K562 (cell line): ENCODE results near the gene MPZL1. TPM values are rescaled to one million over a fixed set of nuclear protein-coding genes. Genes with fewer than 3 reads are reported as not detected.

Experiments
- DACH1 ChIP-seq: fragments of 450-650 bp; IDR thresholded peaks from 2 replicates; pipeline ENCODE4 v1.6.1; 2018; ENCODE audit not compliant: partially characterized antibody
- HCFC1 ChIP-seq: IDR thresholded peaks from 2 replicates; pipeline ENCODE4 v1.6.1; 2012; ENCODE audit warnings: low read depth, low read length, improper control_type of control experiment
- HMGN3 ChIP-seq: IDR thresholded peaks from 2 replicates; pipeline ENCODE4 v1.6.1; 2011; ENCODE audit warnings: borderline replicate concordance, low read depth, mild to moderate bottlenecking, mixed read lengths, low read length; ENCODE audit not compliant: insufficient read length; ENCODE audit errors: extremely low read depth
- MAFF ChIP-seq: IDR thresholded peaks from 2 replicates; pipeline ENCODE4 v1.6.1; 2012; ENCODE audit warnings: low read length, improper control_type of control experiment
- MAFG ChIP-seq: fragments of 450-650 bp; conservative IDR thresholded peaks from 2 replicates; pipeline ENCODE4 v1.6.1; 2016; ENCODE audit warnings: missing genetic modification characterization, missing compliant biosample characterization
- MAFK ChIP-seq: IDR thresholded peaks from 2 replicates; pipeline ENCODE4 v1.6.1; 2011; ENCODE audit warnings: low read length, improper control_type of control experiment
- SMARCA4 ChIP-seq: fragments of 450-650 bp; IDR thresholded peaks from 2 replicates; pipeline ENCODE4 v1.6.1; 2016
- TAF15 ChIP-seq: fragments of 200-400 bp; formaldehyde crosslinking; IDR thresholded peaks from 2 replicates; pipeline ENCODE4 v1.6.1; 2017; ENCODE audit warnings: mild to moderate bottlenecking, low read depth, low read length, moderate library complexity
- TARDBP ChIP-seq: fragments of 450-650 bp; IDR thresholded peaks from 2 replicates; pipeline ENCODE4 v1.6.1; 2016
- TBP ChIP-seq: optimal IDR thresholded peaks from 2 replicates; pipeline ENCODE3; 2011; ENCODE audit warnings: low read depth, low read length, improper control_type of control experiment
- TEAD2 ChIP-seq: fragments of 450-650 bp; IDR thresholded peaks from 2 replicates; pipeline ENCODE4 v1.6.1; 2016; ENCODE audit warnings: missing genetic modification characterization, control low read depth, missing compliant biosample characterization
- TRIM28 ChIP-seq: fragments of 450-650 bp; IDR thresholded peaks from 2 replicates; pipeline ENCODE4 v1.6.1; 2017
- ZBTB7A ChIP-seq: IDR thresholded peaks from 2 replicates; pipeline ENCODE4 v1.6.1; 2011; ENCODE audit warnings: low read depth, mild to moderate bottlenecking, low read length, moderate library complexity, borderline replicate concordance; ENCODE audit not compliant: control insufficient read depth
- ZNF274 ChIP-seq: IDR thresholded peaks from 2 replicates; pipeline ENCODE4 v1.6.1; 2011; ENCODE audit warnings: low read depth, mild to moderate bottlenecking, low read length, moderate library complexity, borderline replicate concordance
- ZNF408 ChIP-seq: fragments of 250-450 bp; sonication (Bioruptor Pico); IDR thresholded peaks from 2 replicates; pipeline ENCODE4 v1.4.0; 2020; ENCODE audit warnings: low read depth, mild to moderate bottlenecking, moderate library complexity
- polyA plus RNA-seq, 8 experiments: library from polyadenylated mRNA; depleted of rRNA in 4 of 8; stranded (reverse) in 5 of 8; unstranded in 3 of 8; fragments of >200 nt; fragmentation: Nextera tagmentation in 2 of 8; fragmentation: Illumina TruSeq in 1 of 8; extraction: Ambion mirVana in 2 of 8; extraction: Trizol in 1 of 8; gene quantifications; 2 replicates each; pipeline versions ENCODE4 v1.2.1 to v1.2.3, GENCODE V29; 2011 to 2014; ENCODE audit warnings: inconsistent platforms in 1 of 8, missing spikeins in 1 of 8
- total RNA-seq, 7 experiments: library from RNA; depleted of rRNA in 6 of 7; stranded (reverse); fragments of >200 nt in 6 of 7; fragmentation: Illumina TruSeq in 2 of 7; extraction: Trizol in 2 of 7; gene quantifications; 2 replicates each; pipeline versions ENCODE4 v1.2.1 to v1.2.3, GENCODE V29; 2011 to 2021; ENCODE audit warnings: low replicate concordance in 1 of 7
- TF ChIP-seq, protein P1 (sequence below), 2 experiments: fragments of 200-800 bp in 1 of 2; sonication (Bioruptor generic) in 1 of 2; sonication (generic) in 1 of 2; formaldehyde crosslinking in 1 of 2; IDR thresholded peaks in 1 of 2; conservative IDR thresholded peaks in 1 of 2; 2 replicates each; pipeline versions ENCODE4 v1.5.0 to v1.6.1; 2016 to 2020; ENCODE audit warnings: missing compliant biosample characterization in 1 of 2, missing genetic modification characterization in 1 of 2, missing genetic modification reagents in 1 of 2
- TF ChIP-seq, protein P2 (sequence below): fragments of 450-650 bp; IDR thresholded peaks from 2 replicates; pipeline ENCODE4 v1.6.1; 2016; ENCODE audit warnings: mild to moderate bottlenecking
- TF ChIP-seq, protein P3 (sequence below), 2 experiments: fragments of 450-650 bp; conservative IDR thresholded peaks; 2 replicates each; pipeline ENCODE4 v1.6.1; 2017; ENCODE audit warnings: mild to moderate bottlenecking in 2 of 2, moderate library complexity in 2 of 2
- TF ChIP-seq, protein P4 (sequence below), 3 experiments: fragments of 200-800 bp in 1 of 3; fragments of 250-450 bp in 1 of 3; fragments of 450-650 bp in 1 of 3; sonication (Bioruptor Pico) in 1 of 3; sonication (Bioruptor generic) in 1 of 3; formaldehyde crosslinking in 1 of 3; IDR thresholded peaks; 2 replicates each; pipeline versions ENCODE4 v1.6.1 to v1.8.0; 2016 to 2022; ENCODE audit warnings: mild to moderate bottlenecking in 2 of 3, missing genetic modification characterization in 2 of 3, missing compliant biosample characterization in 1 of 3, moderate library complexity in 1 of 3

The MPZL1 gene
- total and polyA plus RNA-seq, 9 of the 15 experiments (the other 6 are each of a cell fraction or from before 2014, with no cell fraction given), result 14.5 to 153 (median 66.5) TPM

DNA sequence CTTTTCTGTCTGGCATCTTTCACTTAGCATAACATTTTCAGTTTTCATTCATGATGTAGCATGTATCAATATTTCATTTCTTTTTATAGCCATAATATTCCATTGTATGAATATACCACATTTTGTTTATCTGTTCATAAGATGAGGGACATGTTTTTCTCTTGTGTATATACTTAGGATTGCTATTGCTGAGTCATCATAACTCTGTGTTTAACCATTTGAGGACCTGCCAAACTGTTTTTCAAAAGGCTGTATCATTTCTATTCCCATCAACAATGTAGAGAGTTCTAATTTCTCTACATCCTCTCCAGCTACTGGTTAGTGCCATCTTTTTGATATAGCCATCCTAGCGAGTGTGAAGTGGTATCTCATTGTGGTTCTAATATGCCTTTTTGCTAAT is 26.2 kb downstream of the MPZL1 start (continued):
- TF ChIP-seq, protein P1, sequence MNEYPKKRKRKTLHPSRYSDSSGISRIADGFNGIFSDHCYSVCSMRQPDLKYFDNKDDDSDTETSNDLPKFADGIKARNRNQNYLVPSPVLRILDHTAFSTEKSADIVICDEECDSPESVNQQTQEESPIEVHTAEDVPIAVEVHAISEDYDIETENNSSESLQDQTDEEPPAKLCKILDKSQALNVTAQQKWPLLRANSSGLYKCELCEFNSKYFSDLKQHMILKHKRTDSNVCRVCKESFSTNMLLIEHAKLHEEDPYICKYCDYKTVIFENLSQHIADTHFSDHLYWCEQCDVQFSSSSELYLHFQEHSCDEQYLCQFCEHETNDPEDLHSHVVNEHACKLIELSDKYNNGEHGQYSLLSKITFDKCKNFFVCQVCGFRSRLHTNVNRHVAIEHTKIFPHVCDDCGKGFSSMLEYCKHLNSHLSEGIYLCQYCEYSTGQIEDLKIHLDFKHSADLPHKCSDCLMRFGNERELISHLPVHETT (CRISPR knock-in tag; conservative IDR thresholded peaks at IDR 0.05 in 1 of 2, IDR thresholded peaks at IDR 0.05 in 1 of 2), result 0 out of 4 replicates have a peak, but pooled peaks of 1 of the 2 experiments have one; percentile 20
- TF ChIP-seq TRIM28, result no peak; the same call in 1 of the 2 replicates
- TF ChIP-seq MAFG, result peak; percentile 100
- TF ChIP-seq, protein P2, sequence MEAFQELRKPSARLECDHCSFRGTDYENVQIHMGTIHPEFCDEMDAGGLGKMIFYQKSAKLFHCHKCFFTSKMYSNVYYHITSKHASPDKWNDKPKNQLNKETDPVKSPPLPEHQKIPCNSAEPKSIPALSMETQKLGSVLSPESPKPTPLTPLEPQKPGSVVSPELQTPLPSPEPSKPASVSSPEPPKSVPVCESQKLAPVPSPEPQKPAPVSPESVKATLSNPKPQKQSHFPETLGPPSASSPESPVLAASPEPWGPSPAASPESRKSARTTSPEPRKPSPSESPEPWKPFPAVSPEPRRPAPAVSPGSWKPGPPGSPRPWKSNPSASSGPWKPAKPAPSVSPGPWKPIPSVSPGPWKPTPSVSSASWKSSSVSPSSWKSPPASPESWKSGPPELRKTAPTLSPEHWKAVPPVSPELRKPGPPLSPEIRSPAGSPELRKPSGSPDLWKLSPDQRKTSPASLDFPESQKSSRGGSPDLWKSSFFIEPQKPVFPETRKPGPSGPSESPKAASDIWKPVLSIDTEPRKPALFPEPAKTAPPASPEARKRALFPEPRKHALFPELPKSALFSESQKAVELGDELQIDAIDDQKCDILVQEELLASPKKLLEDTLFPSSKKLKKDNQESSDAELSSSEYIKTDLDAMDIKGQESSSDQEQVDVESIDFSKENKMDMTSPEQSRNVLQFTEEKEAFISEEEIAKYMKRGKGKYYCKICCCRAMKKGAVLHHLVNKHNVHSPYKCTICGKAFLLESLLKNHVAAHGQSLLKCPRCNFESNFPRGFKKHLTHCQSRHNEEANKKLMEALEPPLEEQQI, result no peak
- TF ChIP-seq TARDBP, result no peak
- TF ChIP-seq HMGN3, result no peak
- no peak for TF ChIP-seq TEAD2 (tag)
- TF ChIP-seq, protein P3, sequence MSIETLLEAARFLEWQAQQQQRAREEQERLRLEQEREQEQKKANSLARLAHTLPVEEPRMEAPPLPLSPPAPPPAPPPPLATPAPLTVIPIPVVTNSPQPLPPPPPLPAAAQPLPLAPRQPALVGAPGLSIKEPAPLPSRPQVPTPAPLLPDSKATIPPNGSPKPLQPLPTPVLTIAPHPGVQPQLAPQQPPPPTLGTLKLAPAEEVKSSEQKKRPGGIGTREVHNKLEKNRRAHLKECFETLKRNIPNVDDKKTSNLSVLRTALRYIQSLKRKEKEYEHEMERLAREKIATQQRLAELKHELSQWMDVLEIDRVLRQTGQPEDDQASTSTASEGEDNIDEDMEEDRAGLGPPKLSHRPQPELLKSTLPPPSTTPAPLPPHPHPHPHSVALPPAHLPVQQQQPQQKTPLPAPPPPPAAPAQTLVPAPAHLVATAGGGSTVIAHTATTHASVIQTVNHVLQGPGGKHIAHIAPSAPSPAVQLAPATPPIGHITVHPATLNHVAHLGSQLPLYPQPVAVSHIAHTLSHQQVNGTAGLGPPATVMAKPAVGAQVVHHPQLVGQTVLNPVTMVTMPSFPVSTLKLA (conservative IDR thresholded peaks at IDR 0.05), result no peak
- TF ChIP-seq MAFK, result peak; percentile 100
- peak; percentile 100 for TF ChIP-seq MAFF
- TF ChIP-seq ZNF408 (CRISPR knock-in tag), result no peak
- peak; percentile 84 for TF ChIP-seq SMARCA4
- TF ChIP-seq ZNF274, result no peak
- no peak for TF ChIP-seq ZBTB7A
- TF ChIP-seq, protein P4, sequence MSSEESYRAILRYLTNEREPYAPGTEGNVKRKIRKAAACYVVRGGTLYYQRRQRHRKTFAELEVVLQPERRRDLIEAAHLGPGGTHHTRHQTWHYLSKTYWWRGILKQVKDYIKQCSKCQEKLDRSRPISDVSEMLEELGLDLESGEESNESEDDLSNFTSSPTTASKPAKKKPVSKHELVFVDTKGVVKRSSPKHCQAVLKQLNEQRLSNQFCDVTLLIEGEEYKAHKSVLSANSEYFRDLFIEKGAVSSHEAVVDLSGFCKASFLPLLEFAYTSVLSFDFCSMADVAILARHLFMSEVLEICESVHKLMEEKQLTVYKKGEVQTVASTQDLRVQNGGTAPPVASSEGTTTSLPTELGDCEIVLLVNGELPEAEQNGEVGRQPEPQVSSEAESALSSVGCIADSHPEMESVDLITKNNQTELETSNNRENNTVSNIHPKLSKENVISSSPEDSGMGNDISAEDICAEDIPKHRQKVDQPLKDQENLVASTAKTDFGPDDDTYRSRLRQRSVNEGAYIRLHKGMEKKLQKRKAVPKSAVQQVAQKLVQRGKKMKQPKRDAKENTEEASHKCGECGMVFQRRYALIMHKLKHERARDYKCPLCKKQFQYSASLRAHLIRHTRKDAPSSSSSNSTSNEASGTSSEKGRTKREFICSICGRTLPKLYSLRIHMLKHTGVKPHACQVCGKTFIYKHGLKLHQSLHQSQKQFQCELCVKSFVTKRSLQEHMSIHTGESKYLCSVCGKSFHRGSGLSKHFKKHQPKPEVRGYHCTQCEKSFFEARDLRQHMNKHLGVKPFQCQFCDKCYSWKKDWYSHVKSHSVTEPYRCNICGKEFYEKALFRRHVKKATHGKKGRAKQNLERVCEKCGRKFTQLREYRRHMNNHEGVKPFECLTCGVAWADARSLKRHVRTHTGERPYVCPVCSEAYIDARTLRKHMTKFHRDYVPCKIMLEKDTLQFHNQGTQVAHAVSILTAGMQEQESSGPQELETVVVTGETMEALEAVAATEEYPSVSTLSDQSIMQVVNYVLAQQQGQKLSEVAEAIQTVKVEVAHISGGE (CRISPR knock-in tag; IDR thresholded peaks at IDR 0.05), result no peak
- no peak for TF ChIP-seq TBP
- TF ChIP-seq TAF15, result no peak
- no peak for TF ChIP-seq HCFC1
- peak; percentile 69 for TF ChIP-seq DACH1
